Activated CD4-positive, alpha-beta T cell treated with anti-CD3 and anti-CD28 coated beads, Interleukin-2, amount 50 U/mL, for 48 hours (primary cell): Measurements from ENCODE around the gene PLCL1.
A peak's percentile ranks its signal among the peaks of the same experiment; 100 is the strongest.

Experiments used
- DNase-seq, 2 experiments: peaks; one replicate each; pipeline ENCODE4 v3.0.0-alpha.2; 2020

The PLCL1 gene

DNA sequence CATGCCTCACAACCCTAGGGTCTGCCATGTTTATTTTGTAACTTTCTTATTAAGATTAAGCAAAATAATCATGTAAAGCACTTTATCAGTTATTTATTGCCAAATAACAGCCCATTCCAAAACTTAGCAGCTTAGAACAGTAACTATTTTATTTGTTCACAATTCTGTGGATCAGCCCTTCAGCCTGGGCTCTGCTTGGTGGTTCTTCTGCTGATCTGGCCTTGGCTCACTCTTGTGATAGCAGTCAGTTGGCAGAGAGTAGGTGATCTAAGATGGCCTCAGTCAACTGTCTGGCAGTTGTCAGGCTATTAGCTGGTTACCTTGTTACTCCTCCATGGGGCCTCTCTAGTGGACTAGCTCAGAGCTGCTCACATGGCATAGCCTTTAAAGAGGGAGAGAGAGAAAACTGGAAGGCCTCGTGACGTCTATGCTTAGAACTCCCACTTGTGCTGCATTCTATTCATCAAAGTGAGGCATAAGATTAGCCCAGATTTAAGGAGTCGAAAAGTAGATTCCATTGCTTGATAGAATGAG lies 54.3 kb downstream of the PLCL1 start:
- no peak for DNase-seq

DNA sequence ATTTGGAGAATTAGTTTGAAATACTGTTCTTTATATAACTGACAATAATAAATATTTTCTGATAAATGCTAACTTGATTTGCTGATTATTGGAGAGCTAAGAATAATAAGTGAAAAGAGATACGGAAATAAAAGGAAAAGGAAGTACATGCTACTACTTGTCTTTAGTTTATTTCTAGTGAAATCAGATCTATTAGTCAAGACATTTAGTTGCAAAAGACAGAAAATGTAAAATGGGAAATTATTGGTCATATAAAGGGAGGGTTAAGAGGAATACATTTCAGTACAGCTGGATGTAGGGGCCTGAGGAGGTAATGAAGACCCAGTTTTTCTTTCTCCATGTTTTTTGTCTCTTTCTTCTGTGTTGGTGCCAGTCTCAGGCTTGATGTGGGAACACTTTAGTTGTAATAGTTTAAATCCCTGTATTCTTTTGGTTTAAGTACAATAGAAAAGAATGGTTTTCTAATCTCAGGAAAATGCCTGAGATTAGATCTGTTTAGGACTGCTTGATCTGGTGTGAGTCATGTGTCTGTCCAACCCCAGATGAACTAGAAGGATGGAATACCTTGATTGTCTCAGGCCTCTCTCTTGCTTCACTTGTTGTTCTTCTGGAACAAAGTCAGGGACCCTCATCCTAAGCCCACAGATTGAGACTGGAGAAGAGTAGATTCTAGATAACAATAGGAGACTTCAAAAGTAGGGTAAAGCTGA lies 58.0 kb downstream of the PLCL1 start:
- no peak for DNase-seq

DNA sequence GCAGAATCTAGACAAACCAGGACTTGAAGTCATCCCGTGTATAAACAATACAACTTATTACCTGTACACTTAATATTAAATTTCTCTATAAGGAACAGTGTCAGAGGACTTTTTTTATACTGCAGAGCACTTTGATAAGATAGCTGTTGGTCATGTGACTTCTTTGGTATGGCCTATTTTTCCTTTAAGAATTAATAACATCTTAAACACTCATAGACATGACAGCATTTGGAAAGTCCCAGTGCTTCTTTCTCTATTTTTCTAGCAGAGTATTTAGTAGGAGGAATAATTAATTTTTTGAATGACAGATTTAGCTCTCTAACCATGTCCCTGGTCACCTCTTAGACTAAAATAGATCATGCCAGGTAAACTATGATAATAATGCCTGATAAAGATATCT lies 59.4 kb downstream of the PLCL1 start:
- no peak for DNase-seq

DNA sequence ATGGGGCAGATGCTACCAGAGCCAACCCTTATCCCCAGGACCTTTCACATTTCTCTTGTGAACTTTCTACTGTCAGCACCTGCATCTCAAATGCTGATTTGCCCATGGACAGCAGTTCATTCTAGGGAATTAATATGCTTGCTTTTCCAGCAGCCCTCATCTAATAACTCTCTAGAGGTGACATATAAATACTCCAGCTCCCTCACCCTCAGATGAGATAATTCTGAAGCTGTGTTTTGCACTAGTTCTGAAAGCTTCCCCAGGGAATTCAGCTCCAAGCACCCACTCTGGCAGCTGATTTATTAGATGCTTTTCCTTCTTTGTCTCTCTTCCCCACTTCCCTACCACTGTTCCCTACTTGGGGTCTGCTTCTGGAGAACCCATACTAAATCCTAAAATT lies 62.1 kb downstream of the PLCL1 start:
- no peak for DNase-seq

DNA sequence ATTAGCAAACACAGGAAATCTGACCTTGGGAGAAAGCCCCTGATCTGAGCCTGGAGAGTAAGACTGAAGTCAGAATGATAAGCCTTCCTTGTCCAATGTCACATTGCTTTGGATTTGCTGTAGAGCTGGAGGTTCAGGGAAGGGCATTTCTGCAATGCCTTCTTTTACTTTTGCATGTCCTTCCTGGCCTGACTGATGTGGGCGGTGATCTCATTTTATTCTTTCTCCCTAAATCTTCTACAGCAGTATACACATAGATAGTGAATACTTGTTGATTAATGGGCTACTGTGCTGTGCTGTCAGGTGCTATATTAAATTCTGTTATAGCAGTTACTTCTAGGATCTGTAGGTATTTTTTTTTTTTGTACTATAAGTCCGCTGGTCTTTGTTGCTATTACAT lies 62.6 kb downstream of the PLCL1 start:
- no peak for DNase-seq

DNA sequence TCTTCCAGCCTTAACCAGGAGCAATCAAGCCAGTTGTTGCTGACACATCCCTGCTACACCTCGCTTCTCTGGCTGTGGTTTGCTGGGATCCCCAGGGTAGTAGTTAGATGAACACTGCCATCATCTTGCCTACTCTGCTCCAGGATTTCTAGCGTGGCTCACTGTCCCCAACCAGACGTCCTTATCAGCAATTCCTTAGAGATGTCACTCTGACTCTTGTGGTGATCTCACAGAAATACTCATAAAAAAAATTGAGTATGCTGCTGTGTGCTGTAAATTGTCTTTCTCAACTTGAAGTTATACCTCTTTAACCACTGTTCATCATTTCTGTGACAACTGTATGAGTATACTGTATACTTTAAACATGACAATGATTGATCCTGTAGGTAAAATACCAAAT lies 63.2 kb downstream of the PLCL1 start:
- no peak for DNase-seq

DNA sequence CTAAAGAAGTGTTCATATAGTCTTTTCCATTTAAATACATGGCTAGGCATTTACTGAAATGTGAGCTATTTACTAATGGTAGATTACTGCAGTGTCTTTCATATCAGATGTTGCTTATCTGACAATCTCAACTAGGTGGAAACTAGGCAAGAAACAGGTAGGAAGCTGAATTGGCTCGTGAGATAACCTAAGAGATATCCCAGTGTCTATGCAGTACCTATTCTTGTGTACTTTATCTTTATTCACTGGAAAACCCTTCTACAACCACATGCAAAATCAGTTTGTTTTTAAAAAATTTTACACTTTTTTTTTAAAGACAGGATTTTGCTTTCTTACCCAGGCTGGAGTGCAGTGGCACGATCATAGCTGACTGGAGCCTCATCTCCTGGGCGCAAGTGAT lies 63.8 kb downstream of the PLCL1 start:
- no peak for DNase-seq

DNA sequence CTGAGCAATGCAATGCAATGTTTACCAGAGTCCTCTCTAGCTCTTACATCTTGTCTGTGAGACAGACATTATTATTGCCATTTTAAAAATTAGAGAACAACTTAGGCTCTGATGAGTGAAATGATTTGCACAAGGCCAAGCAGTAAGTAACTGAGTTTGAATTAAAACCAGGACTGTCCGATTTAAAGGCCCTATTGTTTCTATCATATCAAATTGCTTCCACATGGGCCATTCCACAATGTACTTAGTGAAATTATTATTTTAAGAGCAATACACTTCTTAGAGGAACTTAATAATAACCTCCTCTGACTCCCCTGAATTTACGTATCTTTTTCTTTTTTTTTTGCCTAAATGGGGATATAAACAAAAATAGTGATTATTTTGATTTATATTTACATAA lies 64.6 kb downstream of the PLCL1 start:
- DNase-seq: no peak

DNA sequence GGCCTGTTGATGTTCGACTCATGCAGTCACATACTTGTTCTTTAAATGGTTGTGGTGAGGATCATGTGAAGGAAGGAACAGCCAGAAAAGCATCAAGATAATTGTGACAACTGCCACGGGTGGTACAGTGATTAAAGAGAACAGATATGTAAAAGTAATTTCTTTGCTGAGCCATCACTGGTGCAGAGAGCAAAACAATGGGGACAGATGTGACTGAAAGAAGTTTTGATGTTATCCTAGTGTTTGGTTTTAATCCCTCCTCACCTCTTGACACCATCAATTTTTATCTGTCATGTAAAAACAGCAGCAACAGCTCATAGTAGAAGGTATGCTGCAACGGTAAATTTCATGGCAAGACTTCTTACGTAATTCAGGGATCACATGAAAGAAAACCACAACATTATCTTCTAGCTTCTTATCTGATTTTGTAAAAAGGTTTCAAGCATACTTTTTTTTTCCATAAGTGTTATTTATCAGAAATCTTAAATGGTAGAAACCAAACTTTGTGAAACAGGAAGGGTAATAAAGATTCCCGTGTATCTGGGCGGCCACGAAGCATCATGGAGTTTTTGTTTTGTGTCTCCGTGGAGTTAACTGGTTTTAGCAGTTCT lies 65.2 kb downstream of the PLCL1 start:
- DNase-seq: peak in 1 of 2 experiments; percentile 27

DNA sequence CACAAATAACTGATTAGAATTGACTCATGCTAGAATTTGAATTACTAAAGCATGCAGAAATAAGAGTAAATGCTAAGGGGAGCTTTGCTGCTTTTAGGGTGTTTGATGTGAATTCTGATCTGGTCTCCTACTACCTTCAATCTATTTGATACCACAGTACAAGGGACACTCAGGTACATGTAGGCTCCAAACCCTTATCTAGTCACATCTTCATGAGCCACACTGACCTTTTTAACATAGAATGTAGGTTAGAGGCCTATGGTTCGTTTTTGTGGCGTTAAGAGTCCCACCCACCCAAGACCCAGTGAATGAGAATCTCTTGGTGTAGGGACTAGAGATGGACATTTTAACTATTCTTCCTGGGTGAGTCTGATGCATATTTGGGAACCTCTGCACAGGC lies 65.7 kb downstream of the PLCL1 start:
- no peak for DNase-seq

DNA sequence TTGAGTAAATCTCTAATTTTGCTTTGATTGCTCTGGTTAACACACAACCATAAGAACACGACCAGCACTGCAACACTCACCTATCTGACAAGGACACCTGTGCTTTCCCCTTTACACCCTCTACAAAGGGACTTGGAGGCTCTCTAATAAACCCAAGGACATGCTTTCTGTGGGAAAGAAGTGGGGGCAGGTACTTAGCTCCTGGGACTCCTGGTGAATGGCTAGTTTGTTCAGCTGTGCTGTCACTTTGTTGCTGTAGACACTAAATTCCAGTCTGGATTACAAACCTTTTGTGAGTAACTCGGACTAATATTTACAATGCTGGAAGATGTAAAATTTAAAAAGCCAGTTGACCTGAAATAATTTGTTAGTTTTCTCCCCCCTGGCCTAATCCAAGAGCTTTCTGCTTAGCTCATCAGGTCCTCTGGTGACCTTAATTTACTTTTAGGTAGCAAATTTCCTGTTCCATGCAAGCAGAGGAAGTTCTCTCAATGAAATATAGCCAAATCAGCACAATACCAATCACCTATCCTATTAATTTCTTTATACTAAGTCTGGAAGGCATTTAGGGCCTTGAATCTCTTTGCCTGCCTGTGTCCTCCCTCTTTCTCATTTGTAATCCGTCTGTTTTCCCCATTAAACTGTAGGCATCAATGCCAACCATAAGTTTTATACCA lies 67.5 kb downstream of the PLCL1 start:
- no peak for DNase-seq

DNA sequence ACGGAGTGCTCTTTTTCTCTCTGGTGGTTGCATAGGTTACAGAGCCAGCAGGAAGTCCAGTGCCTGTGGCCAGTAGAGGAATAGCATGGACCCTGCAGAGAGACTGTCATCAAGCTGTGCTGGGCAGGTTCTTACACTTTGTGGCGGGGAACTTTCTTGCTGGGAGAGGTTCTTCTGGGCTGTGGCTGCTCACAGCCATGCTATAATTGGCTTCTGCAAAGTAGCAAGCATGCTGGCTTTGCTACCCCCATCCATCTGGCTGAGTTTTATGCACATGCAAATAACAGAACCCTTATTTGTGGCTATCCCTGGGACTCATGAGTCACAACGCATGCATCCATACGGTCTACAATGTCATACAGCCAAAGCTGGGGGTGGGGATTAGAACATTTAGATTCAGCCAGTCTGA lies 68.9 kb downstream of the PLCL1 start:
- no peak for DNase-seq

DNA sequence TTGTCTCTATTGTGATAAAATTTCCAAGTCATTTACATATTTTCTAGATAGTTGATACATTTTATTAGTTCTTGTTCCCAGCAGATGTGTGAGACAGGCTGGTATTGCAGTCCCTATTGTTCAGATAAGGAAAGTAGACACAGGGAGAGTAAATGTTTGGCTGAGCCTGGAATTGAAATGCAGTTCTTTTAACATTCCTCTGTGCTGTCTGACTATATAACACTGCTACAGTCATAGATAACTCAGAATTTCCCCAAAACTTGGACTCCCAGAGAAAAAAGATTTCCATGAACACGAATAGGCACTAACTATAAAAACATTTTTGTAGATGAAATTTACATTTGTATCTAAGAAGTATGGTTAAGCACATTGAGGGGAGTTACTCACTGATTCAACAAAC lies 71.4 kb downstream of the PLCL1 start:
- no peak for DNase-seq

DNA sequence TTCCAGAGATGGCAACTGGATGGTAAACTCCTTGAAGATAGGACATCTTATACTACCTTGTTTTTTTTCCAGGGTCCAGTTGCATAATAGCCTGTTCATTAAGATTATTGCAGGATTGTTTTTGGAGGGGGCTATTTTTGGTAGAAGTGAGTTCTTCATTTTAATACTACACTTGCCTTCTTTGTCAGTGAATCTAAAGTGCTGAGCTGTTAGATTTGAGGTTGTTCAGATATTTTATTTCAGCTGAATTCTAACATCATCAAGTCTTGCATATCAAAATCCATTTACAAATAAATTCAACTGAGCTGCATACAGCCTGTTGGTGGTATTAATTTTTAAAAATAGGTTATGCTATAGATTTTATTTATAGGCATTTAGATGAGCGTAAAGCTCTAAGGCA lies 72.1 kb downstream of the PLCL1 start:
- DNase-seq: no peak

DNA sequence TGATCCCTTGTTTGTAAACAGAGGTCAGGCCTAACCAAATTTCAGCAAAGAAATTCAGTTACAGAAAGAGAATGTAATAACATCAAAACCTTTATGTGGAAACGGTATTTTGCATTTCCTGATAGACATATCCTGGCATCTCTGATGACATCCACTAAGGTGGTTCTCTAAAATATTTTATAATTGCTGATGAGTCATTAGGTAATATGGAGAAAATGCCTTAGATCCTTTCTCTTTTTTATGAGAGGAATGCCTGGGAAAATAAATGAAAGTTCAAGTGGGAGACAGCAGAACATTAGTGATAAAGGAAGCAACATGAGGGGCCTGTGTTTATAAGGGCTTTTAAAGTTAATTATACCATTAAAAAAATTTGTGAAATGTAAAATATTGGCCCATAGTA lies 72.6 kb downstream of the PLCL1 start:
- DNase-seq: no peak

DNA sequence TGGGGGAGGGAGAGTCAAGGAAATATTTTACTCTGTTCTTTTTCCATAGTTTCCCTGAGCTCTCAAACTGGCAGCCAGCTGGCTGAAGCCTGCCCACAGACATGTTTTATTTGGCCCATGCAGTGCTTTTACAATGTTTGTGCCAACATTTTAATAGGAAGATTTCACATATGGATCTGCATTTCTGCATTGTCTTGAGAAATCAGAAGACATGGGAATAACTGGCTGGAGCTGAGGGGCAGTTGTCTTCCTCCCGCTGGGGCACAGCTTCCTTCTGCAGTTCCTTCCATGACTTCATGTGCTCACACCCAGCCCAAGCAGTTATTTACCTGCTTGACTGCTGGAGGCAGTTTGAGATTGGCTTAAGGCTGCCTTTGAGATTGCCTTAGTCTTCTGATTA lies 74.4 kb downstream of the PLCL1 start:
- no peak for DNase-seq

DNA sequence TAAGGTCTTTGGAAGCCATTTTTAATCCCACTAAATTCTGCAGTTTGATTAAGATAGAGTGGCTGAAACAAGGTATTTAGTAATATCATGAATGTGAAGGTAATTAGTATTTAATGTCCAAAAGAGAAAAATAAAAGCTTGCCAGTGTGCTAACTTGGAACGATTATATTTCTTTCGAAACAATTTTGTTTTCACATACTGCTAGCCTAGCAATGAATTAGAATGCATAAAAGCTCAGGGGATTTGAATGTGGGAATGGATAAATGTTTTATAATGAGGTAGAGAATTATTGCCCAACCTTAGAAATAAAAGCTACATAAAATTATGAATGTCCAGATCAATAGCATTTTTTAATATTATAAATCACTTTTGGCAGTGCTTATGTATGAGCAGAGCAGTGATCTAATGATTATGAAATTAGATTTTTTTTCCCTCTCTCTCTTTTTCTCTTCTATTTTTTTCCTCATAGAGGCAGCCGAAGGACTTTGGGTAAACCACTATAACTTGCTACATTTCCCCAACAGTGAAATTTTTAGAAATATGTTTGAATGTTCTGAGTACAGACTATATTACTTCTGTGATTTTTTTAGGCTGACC lies 75.5 kb downstream of the PLCL1 start:
- no peak for DNase-seq

DNA sequence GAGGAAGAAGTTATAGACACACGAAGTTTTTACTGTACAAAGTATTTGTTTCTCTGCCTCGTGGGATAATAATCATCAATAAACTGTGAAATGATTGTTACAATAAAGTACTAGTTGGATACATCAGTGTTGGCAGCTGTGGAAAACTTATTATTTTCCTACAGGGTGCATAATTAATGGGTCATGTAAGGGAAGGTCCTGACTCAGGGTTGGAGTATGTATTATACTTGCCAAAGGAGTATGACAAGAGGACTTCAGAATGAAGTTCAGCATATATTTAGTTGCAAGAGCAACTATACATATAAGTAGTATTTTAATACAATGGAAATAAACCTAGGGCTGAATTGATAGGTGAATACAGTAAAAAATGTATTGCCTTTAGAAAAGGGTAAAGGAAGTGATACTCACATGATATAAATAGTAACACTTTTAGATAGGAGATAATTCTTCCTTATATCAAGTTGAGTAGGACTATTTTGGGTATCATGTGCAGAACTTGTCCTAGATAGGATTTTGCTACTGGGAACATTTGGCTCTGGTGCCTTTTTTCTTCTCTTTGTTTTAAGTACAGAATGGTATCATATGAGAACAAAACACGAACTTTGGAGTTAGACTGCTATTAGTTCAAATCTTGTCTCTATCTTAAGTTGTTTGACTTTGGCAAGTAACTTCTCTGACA lies 79.1 kb downstream of the PLCL1 start:
- no peak for DNase-seq

DNA sequence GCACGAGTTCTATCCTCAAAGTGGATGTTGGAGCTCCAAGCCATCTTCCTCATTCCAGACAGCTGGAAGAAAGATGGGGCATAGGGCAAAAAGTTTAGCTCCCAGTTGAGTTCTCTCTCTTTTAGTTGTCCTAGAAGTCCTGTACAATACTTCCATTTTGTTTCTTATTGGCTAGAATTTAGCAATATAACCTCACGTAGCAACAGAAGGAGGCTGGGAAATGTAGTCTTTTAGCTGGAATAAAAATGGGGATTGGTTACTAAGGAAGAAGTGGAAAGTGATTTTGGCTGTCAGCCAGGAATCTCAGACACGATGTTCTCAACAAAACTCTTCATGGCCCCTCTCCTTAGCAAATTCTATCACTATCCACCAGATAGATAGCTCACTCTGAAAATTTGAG lies 79.9 kb downstream of the PLCL1 start:
- no peak for DNase-seq

DNA sequence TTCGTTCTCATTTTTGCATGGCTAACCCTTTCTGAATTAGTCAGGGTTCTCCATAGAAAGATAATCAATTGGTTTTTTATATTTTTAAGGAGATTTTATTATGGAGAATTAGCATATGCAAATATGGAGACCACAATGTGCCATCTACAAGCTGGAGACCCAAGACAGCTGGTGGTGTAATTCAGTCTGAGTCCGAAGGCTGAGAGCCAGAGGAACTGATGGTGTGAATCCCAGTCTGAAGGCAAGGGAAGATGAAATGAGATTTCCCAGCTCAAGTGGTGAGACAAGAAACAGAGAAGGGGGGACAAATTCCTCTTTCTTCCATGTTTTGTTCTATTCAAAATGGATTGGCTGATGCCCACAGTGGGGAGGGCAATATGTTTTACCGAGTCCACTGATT lies 80.7 kb downstream of the PLCL1 start:
- DNase-seq: no peak

DNA sequence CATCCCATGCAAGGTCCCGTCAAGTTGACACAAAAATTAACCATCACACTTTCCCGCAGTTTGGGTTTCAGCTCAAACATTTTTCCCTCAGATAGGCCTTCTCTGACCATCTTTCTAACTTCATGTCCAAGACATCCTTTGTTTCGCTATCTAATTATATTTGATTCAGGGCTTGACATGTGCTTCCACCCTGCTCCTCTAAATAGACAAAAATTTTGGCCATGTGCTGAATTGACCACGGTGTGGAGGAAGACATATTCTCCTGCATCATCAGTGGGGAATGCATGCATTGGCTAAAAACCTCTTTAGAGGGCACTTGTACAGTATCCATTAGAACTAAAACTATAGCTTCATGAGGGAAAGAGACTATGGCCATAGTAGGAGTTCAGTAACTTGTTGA lies 81.2 kb downstream of the PLCL1 start:
- no peak for DNase-seq

DNA sequence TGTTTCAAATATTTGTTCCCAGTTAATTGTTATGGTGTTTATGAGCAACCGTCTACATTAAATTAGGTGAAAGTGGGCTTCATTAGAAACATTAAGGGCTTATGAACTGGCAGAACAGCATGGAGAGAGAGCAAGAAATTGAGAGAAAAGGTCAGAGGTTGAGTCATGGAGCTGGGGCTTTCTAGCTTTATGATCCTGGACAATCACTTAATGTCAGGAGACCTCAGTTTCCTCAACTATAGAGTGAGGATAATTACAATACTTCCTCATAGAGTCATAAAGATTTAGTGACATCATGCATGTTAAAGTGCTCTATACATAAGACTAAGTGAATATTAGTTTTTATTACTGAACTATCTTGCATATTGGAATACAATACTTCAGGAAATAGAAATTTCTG lies 83.9 kb downstream of the PLCL1 start:
- no peak for DNase-seq

DNA sequence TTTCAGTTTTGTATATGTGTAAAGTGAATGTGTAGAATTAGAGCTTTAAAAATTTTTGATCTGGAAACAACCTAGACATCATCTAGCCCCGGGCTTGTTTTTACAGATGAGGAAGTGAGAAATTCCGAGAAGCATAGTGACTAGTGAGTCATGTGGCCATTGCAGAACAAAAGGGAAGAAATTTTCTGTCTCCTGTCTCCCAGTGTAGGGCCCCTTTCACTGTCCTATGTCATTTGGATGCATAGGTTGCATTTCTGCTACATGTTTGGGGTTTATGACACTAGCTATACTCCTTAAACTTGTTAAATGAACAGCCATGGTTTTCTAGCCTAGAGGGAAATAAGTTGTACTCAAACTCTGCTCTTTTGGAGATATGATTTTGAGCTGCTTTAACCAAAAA lies 84.6 kb downstream of the PLCL1 start:
- DNase-seq: peak in 1 of 2 experiments; percentile 34
